NCI-H2107 treated with DMSO at 0.1 percent for 48 hours (cell line): Measurements from ENCODE around the gene KIAA2012.

Experiments
- DNase-seq: peaks from one replicate; lab custom pipeline; 2025; ENCODE audit not compliant: unreplicated experiment; lab: John Stamatoyannopoulos, UW

Gene KIAA2012

GRCh38 chr2:202072737-202073401, at the start of gene KIAA2012:
KIAA2012 (plus strand) TSS chr2:202073255; CDS start chr2:202073628, 373 bp downstream.
- peak; percentile 19 for DNase-seq

- no peak for DNase-seq
Observed at GRCh38 chr2:202023904-202024266, 49.2 kb upstream of the KIAA2012 start.

DNA sequence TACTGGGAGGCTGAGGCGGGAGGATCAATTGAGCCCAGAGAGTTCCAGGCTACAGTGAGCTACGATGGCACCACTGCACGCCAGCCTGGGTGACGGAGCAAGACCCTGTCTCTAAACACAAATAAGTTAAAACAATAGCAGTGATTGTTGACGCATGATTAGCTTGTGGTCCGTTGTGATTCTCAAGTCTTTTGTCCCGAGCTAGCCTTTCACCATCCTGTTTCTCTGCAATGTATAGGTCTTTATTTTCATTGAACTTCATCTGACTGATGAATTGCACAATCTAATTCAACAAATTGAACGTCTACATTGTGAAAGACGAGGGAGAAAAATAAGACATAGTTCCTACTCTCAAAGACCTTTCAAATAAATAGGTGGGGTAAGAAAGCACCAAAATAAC, 48.2 kb upstream of the KIAA2012 start:
- DNase-seq: no peak

DNA sequence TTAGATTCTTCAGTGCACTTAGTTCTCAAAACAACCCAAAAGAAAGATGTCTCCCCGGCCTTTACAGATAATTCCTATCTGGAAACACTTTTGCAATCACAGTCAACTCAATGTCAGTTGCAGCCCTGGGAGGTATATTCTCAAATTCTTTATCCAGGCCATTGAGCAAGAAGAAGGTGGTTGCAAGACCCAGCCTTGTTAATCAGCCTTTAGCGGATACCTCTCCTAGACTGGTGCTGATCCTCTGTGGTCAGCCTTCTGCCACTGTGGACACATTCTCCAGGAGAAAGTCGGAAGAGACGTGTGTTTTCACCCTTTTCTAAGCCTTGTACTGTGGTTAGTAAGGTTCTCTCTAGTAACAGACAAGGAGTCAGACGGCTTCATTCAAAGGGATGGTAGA, 47.2 kb upstream of the KIAA2012 start:
- no peak for DNase-seq

DNA sequence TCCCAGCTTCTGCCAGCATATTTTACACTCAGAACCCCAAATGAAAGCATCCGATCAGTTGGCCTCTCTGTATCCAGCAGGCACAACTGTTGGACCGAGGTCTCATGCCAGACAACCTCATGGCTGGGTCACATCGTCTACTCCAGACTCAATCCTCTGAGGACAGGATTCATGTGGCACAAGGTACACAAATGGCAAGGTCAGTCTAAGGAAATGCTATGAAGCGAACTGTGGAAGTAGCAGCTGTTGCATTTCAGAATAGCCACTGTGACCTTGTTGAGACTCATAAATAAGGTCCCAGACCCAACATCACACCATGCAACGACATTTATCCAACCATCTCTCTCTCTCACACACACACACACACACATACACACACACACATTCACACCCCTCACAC, 46.5 kb upstream of the KIAA2012 start:
- no peak for DNase-seq

- DNase-seq: no peak
Observed at GRCh38 chr2:202030691-202031090, 42.4 kb upstream of the KIAA2012 start.

GRCh38 chr2:202031246-202031951, 41.7 kb upstream of the KIAA2012 start:
- no peak for DNase-seq

DNA sequence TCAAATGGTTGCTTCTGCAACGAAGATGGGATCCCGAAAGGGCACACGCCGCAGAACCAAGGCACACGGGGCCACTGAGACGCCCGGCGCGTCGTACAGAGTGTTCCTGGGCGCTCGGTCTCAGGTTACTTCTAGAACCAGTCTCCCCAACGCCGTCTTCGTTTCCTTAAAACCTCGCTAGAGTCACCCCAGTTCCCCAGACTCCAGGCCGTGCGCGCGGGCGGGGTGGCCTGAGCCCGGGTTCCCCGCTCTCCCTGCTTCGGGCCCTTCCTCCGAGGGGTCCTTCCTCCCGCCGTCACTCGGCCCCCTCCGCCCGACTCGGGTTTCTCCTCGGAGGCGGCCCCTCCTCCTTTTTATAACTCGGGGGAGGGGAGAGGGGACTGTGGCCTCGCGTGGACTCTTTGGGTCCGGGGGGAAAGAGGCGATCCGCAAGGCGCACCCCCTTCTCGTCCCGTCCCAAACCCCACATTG, 40.2 kb upstream of the KIAA2012 start:
- DNase-seq: no peak

DNA sequence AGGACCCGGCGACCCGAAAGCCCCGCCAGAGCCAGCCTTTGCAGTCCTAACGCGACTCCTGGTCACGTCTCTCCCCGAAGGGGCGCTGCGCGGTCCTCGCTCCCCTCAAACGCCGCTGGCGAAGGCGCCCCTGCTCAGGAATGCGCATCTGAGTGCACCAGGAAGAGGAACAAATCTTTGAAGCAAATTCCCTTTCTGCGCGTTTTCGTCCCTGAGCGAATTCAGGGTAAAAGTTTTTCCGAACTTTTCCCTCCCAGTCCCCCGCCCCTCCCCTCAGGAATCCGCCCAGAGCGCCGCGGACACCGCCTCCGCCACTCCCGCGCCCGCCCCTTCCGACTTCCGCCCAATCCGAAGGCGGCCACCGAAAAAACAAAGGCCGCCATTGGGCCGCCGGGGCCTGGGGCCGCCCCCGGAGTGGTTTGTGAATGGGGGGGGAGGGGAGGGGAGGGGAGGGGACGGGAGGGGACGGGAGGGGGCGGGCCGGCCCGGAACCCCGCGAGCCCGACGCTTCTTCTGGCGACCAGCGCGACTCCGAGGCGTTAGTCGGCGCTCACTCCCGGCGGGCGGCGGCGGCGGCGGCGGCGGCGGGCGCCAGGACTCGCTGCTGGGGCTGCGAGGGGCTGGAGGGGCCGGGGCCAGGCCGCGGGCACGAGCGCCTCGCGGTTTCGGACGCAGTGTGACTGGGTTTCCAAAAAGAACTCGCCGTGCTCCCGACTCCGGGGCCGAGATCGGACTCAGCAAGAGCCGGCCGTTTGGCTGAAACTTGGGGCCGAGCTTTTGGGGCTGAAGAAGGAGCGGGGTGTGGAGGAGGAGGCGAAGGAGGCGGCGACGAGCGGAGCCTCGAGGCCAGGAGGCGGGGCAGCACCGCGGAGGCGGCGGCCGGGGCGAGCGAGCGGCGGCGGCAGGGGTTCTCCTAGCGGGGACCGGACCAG, 39.5 kb upstream of the KIAA2012 start, which contains the start of gene FZD7:
Gene FZD7, plus strand, starts transcription at position 539 of the 932 bp plus-strand sequence. CDS start 793 bp downstream, outside the sequence.
- DNase-seq: peak; percentile 40

- DNase-seq: no peak
Observed at GRCh38 chr2:202034249-202035088, 38.6 kb upstream of the KIAA2012 start.

DNA sequence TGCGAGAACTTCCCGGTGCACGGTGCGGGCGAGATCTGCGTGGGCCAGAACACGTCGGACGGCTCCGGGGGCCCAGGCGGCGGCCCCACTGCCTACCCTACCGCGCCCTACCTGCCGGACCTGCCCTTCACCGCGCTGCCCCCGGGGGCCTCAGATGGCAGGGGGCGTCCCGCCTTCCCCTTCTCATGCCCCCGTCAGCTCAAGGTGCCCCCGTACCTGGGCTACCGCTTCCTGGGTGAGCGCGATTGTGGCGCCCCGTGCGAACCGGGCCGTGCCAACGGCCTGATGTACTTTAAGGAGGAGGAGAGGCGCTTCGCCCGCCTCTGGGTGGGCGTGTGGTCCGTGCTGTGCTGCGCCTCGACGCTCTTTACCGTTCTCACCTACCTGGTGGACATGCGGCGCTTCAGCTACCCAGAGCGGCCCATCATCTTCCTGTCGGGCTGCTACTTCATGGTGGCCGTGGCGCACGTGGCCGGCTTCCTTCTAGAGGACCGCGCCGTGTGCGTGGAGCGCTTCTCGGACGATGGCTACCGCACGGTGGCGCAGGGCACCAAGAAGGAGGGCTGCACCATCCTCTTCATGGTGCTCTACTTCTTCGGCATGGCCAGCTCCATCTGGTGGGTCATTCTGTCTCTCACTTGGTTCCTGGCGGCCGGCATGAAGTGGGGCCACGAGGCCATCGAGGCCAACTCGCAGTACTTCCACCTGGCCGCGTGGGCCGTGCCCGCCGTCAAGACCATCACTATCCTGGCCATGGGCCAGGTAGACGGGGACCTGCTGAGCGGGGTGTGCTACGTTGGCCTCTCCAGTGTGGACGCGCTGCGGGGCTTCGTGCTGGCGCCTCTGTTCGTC, 37.7 kb upstream of the KIAA2012 start:
- no peak for DNase-seq

DNA sequence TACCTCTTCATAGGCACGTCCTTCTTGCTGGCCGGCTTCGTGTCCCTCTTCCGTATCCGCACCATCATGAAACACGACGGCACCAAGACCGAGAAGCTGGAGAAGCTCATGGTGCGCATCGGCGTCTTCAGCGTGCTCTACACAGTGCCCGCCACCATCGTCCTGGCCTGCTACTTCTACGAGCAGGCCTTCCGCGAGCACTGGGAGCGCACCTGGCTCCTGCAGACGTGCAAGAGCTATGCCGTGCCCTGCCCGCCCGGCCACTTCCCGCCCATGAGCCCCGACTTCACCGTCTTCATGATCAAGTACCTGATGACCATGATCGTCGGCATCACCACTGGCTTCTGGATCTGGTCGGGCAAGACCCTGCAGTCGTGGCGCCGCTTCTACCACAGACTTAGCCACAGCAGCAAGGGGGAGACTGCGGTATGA, 37.1 kb upstream of the KIAA2012 start:
- DNase-seq: no peak

GRCh38 chr2:202036601-202037037, 36.4 kb upstream of the KIAA2012 start:
- DNase-seq: no peak

GRCh38 chr2:202037086-202037485, 36.0 kb upstream of the KIAA2012 start:
- DNase-seq: no peak

GRCh38 chr2:202038471-202039277, 34.4 kb upstream of the KIAA2012 start:
- DNase-seq: no peak

- no peak for DNase-seq
Observed at GRCh38 chr2:202039278-202040078, 33.6 kb upstream of the KIAA2012 start.

- no peak for DNase-seq
Observed at GRCh38 chr2:202040079-202040844, 32.8 kb upstream of the KIAA2012 start.
